SKM-1 treated with dmso at 0.1 percent for 144 hours (cell line): ENCODE measurements around the gene B4GALT5.

Experiments used
- DNase-seq: peaks from one replicate; lab custom pipeline; 2025; ENCODE audit not compliant: unreplicated experiment; lab: John Stamatoyannopoulos, UW

Gene B4GALT5

DNA sequence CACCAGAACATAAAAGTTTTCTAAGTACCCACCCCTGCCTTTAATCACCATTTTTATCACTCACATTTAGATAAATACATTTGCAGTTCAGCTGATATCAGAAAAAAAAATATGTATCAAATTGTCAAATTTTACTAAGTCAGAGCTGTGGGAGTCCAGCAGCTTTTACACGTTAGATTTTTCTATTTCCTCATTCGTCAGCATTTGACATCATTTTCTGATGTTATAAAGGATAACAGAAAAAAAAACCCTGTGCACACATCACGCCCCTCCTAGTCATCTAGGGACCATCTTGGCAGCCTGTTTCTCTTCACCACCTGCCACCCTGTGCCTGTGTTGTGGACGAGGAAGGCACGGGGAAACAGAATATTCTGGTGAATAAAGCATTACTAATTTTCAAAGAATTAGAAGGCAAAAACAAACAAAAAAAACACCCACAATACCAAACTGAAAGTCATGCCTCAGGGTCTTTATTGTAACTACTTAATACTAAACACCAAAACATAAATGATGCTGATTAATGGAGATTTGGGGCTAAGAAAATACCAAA, 12.4 kb downstream of the B4GALT5 start:
- no peak for DNase-seq

DNA sequence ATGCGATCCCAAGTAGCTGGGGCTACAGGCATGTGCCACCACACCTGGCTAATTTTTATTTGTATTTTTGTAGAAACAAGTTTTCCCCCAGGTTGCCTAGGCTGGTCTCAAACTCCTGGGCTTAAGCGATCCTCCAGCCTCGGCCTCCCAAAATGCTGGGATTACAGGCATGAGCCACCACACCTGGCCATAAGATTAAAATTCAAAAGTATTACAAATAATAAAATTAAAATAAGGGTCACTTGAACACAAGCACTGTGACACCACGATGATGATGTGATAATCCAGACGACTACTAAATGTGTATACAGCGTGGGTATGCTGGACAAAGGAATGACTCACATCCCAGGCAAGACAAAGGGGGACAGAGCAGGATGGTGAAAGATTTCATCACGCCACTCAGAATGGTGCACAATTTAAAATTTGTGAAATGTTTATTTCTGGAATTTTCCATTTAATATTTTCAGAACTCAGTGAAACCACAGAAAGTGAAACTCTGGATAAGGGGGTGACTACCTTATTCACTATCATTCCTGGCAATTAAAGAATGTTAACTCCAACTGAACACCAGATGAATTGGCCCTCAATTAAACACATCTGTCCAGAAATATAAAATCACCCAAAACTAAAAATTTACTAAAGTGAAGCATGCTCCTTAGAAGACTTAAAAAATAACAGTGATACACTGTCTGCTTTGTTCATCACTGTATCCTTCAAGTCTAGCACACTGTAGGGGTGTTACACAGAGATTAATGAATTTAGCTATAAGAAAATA, 13.1 kb downstream of the B4GALT5 start:
- DNase-seq: no peak

DNA sequence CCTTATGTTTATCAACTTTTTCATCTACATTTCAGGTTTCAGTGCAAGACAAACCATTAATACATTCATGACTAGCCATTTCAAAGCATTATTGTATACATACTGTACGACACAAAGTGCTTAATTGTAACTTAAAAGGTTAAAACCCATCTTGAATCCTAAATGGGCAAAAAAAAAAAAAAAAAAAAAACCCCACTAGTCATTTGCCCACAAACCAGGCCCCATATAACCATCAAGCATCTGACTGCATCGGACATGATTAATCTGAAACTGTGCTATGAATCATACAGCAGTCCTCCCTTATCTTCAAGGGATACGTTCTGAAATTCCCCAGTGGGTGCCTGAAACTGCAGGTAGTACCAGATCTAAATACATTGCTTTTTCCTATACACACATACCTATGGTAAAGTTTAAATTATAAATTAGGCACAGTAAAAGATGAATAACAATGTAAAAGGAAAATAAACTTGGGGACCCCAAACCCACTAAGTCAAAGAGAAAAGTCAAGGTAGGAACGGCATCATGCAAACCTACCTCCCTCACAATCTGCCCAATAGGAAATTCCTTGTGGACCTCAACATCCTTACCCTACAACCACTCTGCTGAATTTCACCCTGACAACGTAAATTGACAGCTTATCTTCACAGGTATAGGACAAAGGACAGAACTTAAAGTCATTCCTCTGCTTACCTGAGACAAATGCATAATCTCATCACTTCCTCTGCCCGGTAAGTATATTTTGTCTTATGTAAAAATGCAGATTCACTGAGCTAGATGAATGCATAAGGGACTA, 14.3 kb downstream of the B4GALT5 start:
- no peak for DNase-seq

DNA sequence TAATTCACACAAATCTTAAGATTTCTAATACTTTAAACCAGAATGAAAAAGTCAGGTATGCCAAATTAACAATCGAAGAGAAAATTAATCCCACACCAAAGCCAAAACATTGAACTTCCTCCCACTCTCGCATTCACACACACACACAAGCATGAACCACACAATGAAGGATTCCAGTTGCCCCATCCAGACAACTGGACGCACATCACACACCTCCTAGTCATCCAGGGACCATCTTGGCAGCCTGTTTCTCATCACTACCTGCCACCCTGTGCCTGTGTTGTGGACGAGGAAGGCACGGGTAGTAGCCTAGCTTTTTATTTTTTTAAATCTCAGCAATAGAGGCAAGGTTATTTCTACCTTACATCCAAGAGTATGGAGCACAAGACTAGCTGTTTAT, 15.2 kb downstream of the B4GALT5 start:
- no peak for DNase-seq

DNA sequence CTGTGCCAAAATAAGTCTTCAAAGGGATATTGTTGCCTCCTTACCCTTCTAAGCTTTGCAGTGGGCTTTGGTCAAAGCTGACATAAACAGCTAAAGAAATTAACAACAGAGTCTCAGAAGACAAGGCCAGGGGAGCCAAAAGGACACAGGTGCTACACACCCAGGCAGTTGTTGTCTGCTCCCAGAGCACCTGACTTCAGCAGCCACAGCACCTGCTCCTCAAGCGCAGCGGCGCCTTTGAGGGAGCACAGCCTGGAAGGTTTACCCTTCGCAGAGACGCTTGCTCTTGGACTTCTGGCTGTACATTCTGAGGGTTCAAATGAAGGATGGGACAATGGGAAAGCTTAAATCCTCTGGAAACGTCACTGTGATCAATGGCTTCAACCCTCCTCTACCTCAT, 16.6 kb downstream of the B4GALT5 start:
- no peak for DNase-seq

DNA sequence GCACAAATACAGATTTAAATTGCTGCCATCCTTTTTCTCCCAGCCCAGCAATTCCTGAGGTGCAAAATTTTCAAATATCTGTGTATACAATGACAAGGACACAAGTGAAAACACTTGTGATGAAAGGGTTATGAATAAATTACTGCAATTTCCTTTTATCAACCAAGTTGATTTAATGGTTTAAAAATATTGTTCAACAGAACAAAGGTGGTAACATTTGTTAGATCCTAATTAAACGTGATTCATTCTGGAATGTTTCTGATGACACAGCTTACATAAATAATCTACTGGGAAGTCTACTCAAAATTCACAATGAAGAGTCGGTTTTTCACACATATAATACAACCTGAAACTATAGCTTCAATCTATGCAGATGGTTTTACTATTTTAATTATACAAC, 17.1 kb downstream of the B4GALT5 start:
- DNase-seq: no peak

DNA sequence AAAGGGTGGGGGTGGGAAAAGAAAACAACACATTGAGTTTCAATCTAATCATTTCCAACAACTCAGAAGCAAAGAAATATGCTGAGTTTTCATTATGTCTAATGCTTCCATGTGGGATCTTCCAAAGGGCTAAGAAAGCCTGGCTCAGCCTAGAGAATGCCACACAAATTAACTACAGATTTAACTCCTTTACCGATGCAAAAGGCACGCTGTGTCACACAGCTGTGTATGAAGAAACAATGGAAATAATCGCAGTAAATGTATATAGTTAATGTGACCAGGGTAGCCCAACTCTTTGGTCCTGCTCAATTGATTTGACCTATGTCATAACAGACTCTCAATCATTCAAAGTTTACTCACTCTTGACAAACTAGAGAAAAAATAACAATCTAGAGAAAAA, 17.8 kb downstream of the B4GALT5 start:
- DNase-seq: no peak

DNA sequence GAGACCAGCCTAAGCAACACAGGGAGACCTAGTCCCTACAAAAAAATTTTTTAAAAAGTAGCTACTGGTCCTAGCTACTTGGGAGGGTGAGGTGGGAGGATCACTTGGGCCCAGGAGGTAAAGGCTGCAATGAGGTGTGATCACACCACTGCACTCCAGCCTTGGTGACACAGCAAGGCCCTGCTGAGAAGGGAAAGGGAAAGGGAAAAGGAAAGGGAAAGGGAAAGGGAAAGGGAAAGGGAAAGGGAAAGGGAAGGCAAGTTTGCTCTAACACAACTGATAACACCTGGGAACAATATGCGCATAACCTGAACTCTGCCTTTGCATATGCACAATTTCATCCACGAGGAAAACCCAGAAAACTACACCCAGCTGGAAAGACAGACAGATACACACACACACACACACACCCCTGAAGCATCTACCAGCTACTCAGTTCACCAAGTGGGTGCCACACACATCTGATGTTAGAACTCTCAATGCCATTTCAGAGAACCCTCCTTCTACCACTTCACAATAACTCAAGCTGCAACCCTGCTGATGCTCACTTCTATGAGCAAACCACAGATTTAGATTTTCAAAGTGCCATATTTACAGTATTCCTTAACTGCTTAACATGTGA, 19.1 kb downstream of the B4GALT5 start:
- DNase-seq: no peak

DNA sequence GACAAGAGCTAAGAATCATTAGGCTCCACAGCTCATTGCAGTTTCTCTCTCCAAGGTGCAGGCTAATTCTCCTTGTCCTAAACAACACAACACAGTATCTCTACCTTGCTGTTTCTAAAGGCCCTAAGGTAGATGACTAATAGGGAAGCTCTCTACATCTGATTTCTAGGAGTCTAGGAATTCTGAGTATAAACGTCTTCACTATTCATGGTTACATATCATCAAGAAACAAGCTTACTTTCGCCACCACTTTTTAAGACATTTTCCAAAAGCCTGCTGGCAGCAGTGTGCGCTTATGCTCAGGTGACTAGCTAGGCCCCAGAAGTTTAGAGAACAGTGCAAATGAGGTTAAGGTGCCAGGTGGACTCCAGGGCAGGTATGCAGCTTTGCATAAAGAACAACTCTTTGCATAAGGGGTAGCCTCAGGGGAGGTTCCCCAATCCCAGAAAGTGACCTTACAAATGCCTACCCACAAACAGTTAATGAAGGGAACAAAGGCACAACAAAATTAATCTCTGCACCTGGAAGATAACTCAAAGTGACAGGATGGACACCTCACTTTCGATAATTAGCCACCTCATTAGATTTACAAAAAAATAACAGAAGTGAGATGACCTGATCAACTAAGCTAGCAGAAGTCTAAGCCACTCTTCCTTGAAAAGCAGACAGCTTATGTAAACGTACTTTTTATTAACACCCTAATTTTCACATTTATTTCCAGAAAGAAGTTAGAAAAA, 20.1 kb downstream of the B4GALT5 start:
- DNase-seq: no peak

DNA sequence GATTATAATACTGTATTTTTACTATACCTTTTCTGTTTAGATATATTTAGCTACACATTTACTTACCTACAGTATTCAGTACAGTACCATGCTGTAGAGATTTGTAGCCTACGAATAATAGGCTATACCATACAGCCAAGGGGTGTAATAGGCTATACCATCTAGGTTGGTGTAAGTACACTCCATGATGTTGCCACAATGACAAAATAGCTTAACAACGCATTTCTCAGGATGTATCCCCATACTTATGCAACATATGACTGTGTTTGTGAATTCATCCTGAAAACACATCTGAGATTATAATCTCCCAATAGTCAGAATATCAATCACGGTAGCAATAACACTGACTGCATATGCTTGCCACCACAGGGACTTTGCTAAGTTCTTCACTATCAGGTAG, 20.7 kb downstream of the B4GALT5 start:
- DNase-seq: no peak

DNA sequence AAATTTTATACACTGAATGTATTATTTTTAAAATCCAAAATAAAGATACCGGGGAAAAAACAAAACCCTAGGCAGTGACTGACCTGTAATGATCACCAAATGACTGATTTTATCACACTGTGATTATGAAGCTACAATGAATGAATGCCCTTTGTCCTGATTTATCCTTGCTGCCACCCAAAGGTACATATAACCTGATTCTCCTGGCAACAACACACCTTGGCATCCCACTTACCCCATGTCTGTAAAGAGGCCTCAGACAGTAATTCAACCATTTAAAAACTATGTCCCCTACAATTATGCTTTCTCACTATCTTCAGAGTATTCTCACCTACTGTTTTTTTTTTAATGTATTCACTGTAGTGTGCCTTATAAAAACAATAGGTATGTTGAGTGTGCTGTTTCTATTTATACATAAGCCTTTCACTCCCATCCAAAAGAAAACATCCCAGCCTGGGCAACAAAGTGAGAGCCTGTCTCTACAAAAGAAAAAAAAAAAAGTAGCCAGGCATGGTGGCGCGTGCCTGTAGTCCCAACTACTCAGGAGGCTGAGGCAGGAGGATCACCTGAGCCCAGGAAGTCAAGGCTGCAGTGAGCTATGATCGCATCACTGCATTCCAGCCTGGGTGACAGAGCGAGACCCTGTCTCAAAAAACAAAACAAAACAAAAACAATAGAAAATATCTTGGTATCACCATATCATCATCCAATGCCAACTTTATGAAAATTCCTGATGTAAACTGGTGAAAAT, 21.7 kb downstream of the B4GALT5 start:
- no peak for DNase-seq

DNA sequence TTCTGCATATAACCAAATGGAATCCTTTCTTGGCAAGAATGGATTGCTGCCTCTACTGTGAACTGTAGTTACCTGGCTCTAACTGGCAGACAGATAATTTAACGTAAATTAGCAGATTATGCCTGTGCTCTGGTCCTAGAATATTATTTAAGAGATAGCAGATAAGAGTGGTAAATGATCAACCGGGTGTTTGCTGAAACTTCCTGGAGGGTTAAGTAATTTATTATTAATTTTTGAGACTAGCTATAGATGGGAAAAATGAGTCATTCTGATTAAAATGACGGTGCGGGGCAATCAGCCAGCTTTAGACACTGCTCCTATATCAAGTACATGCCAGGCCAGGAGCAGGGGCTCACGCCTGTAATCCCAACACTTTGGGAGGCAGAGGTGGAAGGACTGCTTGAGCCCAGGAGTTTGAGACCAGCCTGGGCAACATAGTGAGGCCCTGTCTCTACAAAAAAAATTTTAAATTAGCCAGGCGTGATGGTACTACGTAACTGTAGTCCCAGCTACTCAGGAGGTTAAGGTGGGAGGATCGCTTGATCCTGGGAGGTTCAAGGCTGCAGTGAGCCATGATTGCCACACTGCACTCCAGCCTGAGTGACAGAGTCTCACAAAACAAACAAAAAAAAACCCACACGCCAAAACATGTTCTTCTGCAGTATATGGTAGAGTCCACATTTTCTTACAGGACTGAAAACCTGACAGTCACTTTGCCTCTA, 22.6 kb downstream of the B4GALT5 start:
- no peak for DNase-seq

DNA sequence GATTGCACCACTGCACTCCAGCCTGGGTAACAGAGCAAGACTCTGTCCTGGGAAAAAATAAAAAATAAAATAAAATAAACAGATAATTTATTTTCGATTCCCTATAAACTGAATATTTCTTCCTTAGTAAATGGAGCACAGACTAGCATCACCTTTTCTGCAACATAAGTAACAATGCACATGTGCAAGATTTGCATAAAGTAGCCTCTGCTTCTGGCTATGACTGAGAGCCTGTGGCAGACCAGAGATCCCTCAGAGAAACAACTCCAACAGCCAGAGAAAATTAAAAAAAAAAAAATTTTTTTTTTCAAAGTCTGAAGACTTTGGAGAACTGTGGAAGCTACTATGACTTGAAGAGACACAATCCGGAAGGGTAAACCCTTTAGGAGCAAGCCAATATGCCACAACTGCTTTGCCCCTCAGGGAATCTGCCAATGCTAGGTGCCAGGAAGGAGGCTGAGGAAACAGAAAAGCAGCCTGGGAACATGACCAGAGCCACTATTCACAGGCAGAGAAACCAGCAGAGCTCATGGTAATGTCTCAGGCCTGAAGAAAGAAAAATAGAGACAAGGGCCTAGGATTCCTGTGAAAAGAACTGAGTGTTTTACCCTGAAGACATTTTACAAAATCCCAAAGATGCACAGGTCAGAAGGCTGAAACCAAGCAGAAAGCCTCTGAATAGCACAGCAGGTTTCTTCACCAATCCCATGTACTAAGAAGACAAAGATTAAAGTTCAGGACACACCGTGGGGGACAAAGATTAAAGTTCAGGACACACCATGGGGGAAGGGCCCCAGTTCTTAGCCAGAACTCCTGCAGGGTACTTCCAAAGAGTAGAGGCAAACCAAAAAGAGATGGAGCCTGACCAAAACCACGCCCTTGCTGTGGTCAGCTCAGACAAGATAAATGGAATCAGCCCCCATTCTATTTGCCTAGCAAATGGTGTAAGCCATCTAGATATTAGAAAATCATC, 25.8 kb downstream of the B4GALT5 start:
- no peak for DNase-seq

DNA sequence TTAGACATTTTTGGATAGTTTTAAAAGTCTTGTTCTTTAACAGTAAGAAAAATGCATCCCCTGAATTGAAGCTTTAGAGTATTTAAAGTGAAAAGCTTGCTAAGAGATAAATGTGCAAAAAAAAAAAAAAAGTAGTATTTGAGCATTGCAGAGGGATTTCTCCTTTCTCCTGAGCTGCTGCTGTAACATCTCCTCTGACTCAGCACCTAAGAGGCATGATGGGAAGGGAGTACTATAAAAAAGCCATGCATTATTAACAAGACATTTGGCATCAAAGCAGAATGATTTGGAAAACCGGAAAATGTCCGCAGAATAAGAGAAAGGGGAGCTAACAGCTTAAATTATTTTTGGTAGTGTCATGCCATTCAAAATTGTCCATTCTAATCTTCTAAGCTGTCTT, 27.9 kb downstream of the B4GALT5 start:
- DNase-seq: peak; percentile 13

DNA sequence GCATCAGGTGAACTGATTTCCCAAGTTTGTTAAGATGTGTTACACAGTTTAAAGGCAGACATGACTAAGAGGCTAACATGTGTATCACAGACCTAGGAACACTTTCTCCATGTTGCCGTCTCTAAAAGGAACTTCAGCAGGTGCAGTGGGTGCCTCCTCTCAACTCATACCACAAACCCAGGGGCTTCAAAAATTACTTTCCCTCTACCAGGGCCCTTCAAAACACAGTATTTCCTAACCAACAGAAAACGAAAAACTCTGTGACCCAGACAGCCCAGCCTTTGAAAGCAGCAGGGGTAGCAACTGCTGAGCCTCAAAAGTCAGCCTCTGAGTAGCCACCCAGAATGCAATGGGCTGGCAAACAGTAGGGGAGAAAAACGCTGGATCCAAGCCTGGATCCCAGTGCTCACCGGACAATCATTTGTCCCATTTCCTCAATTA, 28.5 kb downstream of the B4GALT5 start:
- DNase-seq: no peak

DNA sequence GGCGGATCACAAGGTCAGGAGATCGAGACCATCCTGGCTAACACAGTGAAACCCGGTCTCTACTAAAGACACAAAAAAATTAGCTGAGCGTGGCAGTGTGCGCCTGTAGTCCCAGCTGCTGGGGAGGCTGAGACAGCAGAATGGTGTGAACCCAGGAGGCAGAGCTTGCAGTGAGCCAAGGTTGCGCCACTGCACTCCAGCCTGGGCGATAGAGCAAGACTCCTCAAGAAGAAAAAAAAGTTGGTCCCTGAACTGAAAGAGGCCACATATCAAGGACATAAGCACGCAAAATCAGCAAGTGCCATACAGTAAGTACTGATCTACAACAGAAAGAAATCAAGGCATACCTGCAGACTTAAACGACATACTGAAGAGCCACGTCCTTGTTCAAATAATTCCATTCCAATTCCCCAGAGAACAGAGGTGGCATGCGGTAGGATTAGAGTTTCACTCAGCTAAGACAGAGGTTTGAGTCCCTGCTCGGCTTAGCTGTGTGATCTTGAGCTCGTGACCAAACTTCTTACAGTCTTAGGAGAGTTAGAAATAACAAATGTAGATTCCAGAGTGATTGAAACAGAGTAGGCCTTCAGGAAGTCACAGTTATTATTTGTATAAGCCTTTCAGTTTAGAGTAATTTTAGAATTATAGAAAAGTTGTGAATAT, 29.2 kb downstream of the B4GALT5 start:
- DNase-seq: no peak

DNA sequence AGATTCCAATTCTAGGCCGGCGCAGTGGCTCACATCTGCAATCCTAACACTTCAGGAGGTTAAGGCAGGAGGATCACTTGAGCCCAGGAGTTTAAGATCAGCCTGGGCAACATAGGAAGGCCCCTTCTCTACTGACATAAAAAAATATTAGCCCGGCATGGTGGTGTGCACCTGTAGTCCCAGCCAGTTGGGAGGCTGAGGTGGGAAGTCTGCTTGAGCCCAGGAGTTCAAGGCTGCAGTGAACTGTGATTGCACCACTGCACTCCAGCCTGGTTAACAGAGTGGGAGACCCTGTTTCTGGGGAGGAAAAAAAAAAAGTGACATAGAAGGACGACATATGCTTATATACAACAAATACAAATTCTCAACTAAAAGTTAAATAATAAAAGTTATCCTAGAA, 30.9 kb downstream of the B4GALT5 start:
- DNase-seq: no peak

DNA sequence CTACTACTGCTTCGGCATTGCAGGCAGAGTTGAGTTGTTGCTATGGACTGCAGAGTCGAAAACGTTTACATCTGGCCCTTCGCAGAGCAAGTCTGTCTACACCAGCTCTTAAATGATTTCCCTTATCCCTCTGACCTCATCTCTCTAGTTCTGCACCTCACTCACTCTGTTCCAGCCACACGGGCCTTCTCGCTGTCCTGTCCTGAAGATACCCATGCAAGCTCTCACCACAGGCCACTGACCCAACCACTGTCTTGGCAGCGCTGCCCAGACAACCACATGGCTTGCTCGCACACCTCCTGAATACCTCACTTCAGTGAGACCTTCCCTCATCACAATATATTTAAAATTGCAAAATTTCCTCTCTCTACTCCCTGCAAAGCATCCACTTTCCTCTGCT, 31.4 kb downstream of the B4GALT5 start:
- peak; percentile 24 for DNase-seq
